Ishikawa (cell line): Measurements from ENCODE around the gene ROS1.

ENCODE experiments used
- CREB1 ChIP-seq: IDR thresholded peaks from 2 replicates; pipeline ENCODE4 v1.6.1; 2012; ENCODE audit warnings: low read depth
- FOXM1 ChIP-seq: IDR thresholded peaks from 2 replicates; pipeline ENCODE4 v1.6.1; 2012; ENCODE audit warnings: low read depth, borderline replicate concordance
- NFIC ChIP-seq: IDR thresholded peaks from 2 replicates; pipeline ENCODE4 v1.6.1; 2012
- TAF1 ChIP-seq: IDR thresholded peaks from 2 replicates; pipeline ENCODE4 v1.6.1; 2012; ENCODE audit warnings: low read depth, mild to moderate bottlenecking
- YY1 ChIP-seq: IDR thresholded peaks from 2 replicates; pipeline ENCODE4 v1.6.1; 2012; ENCODE audit warnings: low read depth
- ZBTB7A ChIP-seq: IDR thresholded peaks from 2 replicates; pipeline ENCODE4 v1.6.1; 2012; ENCODE audit warnings: low read depth
- TF ChIP-seq, protein P1 (sequence below): IDR thresholded peaks from 2 replicates; pipeline ENCODE4 v1.6.1; 2012

DNA sequence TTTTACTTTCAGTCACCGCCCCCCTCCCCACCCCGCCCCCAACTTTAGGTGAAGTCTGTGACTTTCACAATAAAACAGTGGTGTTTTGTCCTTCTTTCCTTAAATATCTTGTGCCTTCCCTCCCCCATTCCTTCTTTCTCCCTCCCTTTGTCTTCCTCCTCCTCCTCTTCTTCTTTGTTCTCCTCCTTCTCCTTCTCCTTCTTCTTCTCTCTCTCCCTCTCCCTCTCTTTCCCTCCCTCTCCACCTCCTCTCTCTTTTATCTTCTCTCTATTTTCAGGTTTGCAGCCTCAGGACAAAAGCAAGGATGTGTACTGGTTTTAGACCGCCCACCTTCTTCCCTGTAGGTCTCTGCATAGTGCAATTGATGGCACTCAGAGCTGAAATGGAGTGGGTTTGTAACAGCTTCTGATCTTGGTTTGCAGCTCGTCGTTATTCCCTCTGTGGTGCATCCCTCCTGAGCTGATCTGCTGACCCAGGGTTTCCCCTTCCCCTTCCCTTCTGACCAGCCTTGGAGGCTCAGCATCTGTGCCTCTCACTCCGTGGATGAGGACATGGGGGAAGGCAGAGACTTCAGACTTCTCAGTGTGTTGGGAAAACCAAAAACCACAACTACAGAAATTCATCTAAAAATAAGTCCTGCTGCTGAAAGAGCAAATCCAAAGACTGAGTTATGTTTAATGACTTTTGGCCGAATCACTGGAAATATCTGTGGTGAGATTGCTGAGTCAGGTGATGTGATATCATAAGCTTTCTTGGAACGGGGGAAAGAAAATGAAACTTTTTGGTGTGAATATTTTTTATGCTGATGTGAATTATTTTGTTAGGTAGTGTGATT is 153.5 kb downstream of the ROS1 start:
- TF ChIP-seq CREB1 (no peak), TAF1 (no peak), FOXM1 (no peak), YY1 (no peak), NFIC (no peak), ZBTB7A (no peak)
- TF ChIP-seq, protein P1, sequence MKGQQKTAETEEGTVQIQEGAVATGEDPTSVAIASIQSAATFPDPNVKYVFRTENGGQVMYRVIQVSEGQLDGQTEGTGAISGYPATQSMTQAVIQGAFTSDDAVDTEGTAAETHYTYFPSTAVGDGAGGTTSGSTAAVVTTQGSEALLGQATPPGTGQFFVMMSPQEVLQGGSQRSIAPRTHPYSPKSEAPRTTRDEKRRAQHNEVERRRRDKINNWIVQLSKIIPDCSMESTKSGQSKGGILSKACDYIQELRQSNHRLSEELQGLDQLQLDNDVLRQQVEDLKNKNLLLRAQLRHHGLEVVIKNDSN, result no peak
